NCI-H524 (cell line): ENCODE data around the gene EDC3.
A peak's percentile ranks its signal among the peaks of the same experiment; 100 is the strongest.

Source experiments
- DNase-seq, 2 experiments: peaks; one replicate each; lab custom pipeline; 2025; lab: John Stamatoyannopoulos, UW

The EDC3 gene

GRCh38 chr15:74626336-74626735 lies 69.5 kb downstream of the EDC3 start:
- DNase-seq = no peak

- DNase-seq = no peak
These were observed 70.1 kb downstream of the EDC3 start for GRCh38 chr15:74625693-74626092.

- DNase-seq = no peak
These were observed 71.7 kb downstream of the EDC3 start for GRCh38 chr15:74624020-74624602.

- no peak for DNase-seq
These were observed 73.1 kb downstream of the EDC3 start for GRCh38 chr15:74622758-74623157.

GRCh38 chr15:74621936-74622335 lies 73.9 kb downstream of the EDC3 start:
- no peak for DNase-seq

GRCh38 chr15:74621546-74621920 lies 74.3 kb downstream of the EDC3 start:
- no peak for DNase-seq

- DNase-seq = peak; percentile 64 to 80
These were observed 74.9 kb downstream of the EDC3 start for GRCh38 chr15:74620636-74621545.

- no peak for DNase-seq
These were observed 75.7 kb downstream of the EDC3 start for GRCh38 chr15:74619916-74620635.

GRCh38 chr15:74618841-74619596 lies 76.8 kb downstream of the EDC3 start:
- no peak for DNase-seq

- DNase-seq = no peak
These were observed 78.8 kb downstream of the EDC3 start for GRCh38 chr15:74616996-74617395.

- peak in 1 of 2 experiments; percentile 37 for DNase-seq
These were observed 79.4 kb downstream of the EDC3 start for GRCh38 chr15:74616366-74616939.

GRCh38 chr15:74615508-74616365 lies 80.1 kb downstream of the EDC3 start, which contains the start of gene CLK3:
TSS of gene CLK3 (plus strand) at chr15:74615836. CDS start at chr15:74619197, 3,361 bp downstream.
- DNase-seq = peak; percentile 90 to 97

- DNase-seq = peak; percentile 53 to 90
These were observed 80.9 kb downstream of the EDC3 start for GRCh38 chr15:74614744-74615507.

GRCh38 chr15:74613953-74614743 lies 81.7 kb downstream of the EDC3 start:
- DNase-seq = no peak

GRCh38 chr15:74613089-74613952 lies 82.5 kb downstream of the EDC3 start:
- no peak for DNase-seq

GRCh38 chr15:74612677-74613076 lies 83.1 kb downstream of the EDC3 start:
- DNase-seq = no peak

- no peak for DNase-seq
These were observed 84.0 kb downstream of the EDC3 start for GRCh38 chr15:74611834-74612233.

GRCh38 chr15:74611341-74611740 lies 84.5 kb downstream of the EDC3 start:
- no peak for DNase-seq
